GM19395 (cell line): Measurements from ENCODE around the gene TMEM121B.

Experiments used
- ATAC-seq: cut with Tn5 transposase; IDR thresholded peaks from one replicate; pipeline ENCODE4 v1.9.1; 2021; ENCODE audit warnings: mild to moderate bottlenecking, moderate library complexity; ENCODE audit not compliant: unreplicated experiment

Gene TMEM121B

DNA sequence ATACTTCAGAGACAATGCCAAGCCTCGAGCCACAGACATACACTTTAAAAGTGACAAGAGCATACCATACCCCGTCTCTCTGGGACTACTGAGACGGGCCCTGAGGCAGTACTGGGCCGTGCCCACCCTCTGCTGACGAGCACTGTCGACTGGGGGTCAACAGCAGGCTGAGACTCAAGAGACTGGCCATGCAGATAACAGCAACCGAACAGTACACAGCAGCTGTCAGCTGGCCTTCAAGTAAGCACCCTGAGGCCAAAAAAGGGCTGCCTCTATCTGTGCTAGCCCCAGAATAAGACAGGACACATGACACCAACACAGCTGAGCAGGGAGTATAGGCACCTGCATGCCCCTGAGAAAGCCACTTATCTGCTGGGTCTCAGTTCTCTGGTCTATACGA is 18.9 kb upstream of the TMEM121B start:
- ATAC-seq = no peak

DNA sequence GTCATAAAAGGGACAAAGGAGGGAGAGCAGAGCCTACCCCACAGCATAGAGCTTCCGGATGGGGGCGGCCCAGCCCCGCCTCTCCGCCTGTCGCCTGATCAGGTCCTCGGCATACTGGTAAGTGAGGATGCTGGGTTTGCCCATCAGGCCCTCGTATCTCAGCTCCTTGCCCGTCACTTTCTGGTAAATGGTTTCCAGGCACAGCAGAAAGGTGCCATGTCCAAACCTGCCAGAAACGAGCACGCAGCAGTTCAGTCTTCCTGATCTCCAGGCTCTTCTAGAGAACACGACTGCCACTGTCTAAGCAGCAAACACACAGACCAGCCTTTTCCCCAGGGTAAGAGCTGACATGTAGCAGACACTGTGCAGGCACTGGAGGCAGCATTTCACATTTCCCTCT is 17.4 kb upstream of the TMEM121B start:
- no peak for ATAC-seq

DNA sequence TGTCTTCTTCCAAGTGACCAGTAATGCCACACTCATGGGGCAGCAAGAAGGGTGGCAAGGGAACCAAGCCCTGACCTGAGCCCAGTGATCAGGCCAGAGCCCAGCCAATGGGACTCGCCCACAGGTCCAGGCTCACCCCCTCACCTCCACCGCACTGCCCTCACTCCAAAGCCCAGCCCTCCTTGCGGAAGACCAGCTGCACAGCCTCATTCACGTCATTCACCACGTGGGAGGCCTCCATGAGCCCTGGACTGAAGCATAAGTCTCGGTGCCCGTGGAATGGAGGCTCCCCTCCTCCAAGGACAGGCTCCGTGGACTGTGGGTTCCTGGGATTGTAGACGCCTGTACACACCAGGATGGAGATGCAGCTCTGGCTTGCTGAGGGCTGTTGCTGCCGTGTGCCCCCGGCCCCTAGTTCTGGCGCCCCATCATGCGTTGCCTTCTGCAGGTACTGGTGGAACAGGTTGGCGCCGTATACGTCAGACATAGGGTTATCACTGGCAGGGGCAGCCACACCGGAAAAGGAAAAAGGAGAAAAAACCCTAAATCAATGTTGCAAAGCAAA is 16.8 kb upstream of the TMEM121B start:
- no peak for ATAC-seq

- ATAC-seq = no peak
Measured at GRCh38 chr22:17137170-17137569, 16.0 kb upstream of the TMEM121B start.

DNA sequence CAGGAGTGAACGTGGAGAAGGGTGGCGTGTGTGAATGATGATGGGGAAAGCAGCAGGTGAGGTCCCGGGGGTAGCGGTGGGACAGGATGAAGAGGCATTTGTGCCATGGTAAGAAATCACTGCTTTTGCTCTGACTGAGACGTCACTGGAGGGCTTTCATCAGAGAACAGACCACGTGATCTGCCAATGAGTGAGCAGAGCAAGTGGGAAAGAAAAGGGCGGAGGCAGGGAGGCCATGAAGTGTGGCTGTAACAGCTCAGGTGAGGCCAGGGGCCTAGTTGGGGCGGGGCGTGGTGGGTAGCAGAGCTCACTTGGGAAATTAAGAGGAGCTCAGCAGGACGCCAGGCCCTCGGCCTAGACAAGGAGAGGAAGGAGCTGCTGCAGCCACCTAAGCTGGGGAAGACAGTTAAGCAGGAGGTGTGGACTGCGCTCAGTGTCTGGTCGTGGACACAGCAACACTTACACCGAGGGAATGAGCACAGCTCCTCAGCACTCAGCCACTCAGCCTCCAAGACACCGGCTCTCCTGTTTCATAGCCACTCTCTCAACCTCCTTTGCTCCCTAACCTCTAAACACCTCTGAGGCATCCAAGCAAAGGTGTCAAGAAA is 14.1 kb upstream of the TMEM121B start:
- no peak for ATAC-seq

- ATAC-seq = no peak
Measured at GRCh38 chr22:17133137-17133536, 12.0 kb upstream of the TMEM121B start.

- no peak for ATAC-seq
Measured at GRCh38 chr22:17132112-17132511, 11.0 kb upstream of the TMEM121B start.

GRCh38 chr22:17131686-17132085 is 10.5 kb upstream of the TMEM121B start:
- ATAC-seq = no peak

- ATAC-seq = no peak
Measured at GRCh38 chr22:17130199-17130598, 9.0 kb upstream of the TMEM121B start.

GRCh38 chr22:17120711-17121232 is 388 bp downstream of the TMEM121B start:
- ATAC-seq = no peak

- ATAC-seq = no peak
Measured at GRCh38 chr22:17120281-17120680, 879 bp downstream of the TMEM121B start.

GRCh38 chr22:17119481-17120202 is 1.5 kb downstream of the TMEM121B start:
- ATAC-seq = no peak

DNA sequence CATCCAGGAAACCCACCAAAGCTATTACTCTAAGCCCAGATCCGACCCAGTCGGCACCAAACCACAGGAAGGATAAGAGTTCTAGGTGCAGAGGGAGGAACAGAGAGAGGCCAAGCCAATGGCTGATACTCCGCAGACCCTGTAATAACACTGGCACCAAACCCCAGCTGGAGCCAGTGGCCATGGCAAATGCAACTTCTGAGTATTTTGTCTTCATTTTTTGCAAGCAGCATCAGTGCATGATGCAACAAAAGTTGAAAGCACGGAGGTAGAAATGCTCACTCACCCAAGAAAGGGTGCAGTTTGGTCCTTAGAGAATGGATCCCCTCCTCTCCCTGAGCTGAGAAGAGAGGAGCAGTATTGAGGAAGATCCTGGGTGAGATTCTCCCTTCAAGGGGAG is 2.8 kb downstream of the TMEM121B start:
- no peak for ATAC-seq

- ATAC-seq = no peak
Measured at GRCh38 chr22:17117890-17118289, 3.3 kb downstream of the TMEM121B start.

DNA sequence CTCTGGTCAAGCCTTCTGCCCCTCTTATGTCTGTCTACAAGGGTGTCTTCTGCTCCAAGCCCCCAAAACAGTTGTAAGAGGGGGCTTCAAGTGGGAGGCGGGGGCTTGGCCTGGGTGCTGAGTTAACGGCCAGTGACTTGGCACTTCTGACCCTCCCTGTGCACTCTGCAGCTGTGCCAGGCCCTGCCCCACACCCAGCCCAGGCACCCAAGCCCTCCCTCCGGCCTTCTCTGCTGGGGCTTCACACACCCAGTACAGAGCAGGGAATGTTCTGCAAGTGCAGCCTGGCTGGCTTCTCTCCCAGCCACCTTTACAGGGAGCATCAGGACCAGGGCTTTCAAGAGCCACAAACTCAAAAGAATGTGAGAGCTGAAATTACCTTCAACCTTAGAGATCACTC is 3.8 kb downstream of the TMEM121B start:
- ATAC-seq = no peak

DNA sequence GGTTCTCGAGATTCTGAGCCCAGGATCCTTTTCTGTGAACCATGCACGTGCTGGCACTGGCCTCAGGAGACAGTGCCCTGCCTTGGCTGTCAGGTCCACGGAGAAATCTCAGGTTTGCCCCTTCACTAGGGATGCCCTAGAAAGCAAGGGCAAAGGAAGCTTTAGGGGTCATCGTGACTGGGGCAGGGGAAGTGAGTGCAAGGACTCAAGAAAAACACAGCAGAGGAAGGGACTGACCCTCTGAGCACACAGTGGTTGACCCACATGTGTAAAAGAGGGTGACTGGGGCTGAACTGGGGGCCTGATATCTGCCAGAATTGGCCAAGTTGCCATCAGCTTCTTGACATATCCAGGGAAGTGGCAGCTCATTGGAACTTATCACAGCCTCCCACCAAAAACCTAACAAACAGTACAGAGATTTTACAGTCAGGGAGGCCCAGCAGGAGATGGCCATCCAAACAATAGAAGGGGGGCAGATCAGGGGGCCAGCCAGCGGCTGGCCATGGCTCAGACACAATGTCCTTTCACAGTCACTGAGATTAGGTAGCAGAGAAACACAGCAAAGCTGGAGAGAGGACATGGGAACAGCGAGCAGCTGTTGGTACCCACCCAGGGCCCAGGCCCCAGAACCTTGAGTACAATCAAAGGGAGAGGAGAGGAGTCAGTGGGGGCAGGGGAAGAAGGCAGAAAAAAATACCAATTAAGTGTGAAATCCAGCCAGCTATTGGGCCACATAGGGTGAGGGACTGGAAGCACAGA is 4.4 kb downstream of the TMEM121B start:
- no peak for ATAC-seq

GRCh38 chr22:17115945-17116565 is 5.1 kb downstream of the TMEM121B start:
- ATAC-seq = no peak

DNA sequence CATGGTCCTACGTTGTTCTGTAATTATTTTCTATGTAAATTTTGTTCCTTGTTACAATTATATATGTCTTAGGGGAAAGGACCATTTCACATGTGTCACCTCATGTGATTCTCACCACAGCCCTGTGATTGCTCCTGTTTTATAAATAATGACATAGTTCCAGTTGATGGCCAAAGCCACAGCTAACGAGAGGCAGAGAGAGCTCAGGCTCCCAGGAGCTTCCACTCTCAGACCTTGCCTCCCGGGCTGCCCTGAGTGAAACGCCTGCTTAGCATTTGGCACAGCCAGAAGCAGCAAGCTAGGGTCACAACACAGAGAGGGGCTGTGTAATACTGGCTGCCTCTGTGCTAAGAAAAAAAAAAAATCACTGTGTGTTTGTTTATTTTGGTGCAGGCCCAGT is 5.9 kb downstream of the TMEM121B start:
- ATAC-seq = no peak

GRCh38 chr22:17114898-17115235 is 6.3 kb downstream of the TMEM121B start:
- no peak for ATAC-seq

DNA sequence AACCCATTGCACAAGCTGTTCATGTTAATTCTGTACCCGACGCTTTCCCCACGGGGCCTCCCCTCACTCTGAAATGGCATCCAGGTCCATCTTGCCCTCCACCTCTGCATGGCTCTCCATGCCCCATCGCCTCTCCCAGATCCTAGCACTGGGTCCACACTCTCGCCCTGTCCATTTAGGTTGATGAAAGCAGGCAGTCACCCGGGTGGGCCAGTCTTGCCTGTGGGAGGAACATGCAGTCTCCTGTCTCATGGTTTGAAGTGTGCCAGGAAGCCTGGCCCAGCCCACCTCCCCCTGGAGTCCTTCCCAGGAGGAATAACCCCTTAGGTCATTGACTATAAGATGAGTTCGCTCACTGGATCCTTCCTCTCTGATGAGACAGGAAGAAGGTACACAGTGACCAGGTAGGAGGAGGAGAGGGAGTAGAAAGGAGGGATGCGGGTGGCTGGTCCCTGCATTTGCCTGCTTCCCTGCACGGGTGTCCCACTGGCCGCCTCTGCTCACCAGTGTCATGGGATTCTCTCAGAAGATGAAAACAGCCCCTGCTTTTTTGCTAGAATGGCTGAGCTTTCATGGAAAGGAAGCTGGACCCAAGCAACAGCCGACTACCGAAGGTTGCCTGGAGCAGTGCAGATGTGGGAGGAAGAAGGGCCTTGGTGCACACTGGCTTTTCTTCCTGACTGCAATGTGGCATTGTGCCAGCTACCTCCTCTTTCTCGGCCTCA is 6.8 kb downstream of the TMEM121B start:
- no peak for ATAC-seq

GRCh38 chr22:17113600-17113999 is 7.6 kb downstream of the TMEM121B start:
- ATAC-seq = no peak
